ENCODE measurements around the gene TMEM9. TPM values are rescaled to one million over a fixed set of nuclear protein-coding genes. Genes with fewer than 3 reads are reported as not detected.

Gene TMEM9
- 106 and 111 TPM in 2 replicates for total RNA-seq (2014; rRNA removed; shearing (Covaris generic))

DNA sequence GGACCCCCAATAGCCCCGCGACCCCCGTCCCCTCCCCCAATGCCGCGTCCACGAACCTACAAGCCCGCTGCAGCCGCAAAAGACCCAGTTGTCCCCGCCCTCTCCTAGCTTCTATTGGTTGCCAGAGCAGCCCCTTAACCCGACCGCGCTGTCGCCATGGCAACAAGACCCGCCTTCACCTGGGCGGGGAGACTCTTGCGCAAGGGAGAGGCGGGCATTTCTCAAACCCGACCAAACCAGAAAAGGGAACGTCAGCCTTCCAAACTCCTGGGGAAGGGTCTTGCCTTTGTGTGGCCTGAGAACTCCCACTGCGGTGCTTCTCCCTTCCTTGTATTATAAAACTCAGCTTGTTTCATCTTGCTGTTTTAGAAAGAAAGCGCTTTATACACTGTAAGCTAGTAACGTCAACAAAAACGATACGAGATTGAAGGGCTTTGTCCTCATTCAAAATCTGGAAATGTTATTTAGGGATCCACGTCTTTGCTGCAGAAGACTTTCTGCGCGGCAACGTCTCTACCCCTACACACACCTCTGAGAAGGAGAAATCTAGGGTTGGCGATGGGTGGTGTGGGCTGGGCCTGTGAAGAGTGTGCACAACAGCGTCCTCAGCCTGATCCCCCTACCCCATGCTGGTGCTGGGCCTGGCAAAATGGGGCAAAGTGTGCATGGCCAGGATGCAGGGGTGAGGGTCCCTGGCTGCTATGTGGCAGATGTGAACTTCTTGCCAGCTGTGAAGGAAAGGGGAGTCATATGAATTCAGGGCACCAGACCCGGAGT is at the start of gene TMEM9:
Gene TMEM9 (minus strand): TSS at position 86 of the 777 bp plus-strand sequence. CDS start 551 bp downstream, outside the sequence.

GRCh38 chr1:201190624-201191051 is 36.4 kb upstream of the TMEM9 start, which contains the start of gene IGFN1:
Gene IGFN1, plus strand, starts transcription at chr1:201190824. Its CDS starts 2,470 bp downstream, at chr1:201193294.

DNA sequence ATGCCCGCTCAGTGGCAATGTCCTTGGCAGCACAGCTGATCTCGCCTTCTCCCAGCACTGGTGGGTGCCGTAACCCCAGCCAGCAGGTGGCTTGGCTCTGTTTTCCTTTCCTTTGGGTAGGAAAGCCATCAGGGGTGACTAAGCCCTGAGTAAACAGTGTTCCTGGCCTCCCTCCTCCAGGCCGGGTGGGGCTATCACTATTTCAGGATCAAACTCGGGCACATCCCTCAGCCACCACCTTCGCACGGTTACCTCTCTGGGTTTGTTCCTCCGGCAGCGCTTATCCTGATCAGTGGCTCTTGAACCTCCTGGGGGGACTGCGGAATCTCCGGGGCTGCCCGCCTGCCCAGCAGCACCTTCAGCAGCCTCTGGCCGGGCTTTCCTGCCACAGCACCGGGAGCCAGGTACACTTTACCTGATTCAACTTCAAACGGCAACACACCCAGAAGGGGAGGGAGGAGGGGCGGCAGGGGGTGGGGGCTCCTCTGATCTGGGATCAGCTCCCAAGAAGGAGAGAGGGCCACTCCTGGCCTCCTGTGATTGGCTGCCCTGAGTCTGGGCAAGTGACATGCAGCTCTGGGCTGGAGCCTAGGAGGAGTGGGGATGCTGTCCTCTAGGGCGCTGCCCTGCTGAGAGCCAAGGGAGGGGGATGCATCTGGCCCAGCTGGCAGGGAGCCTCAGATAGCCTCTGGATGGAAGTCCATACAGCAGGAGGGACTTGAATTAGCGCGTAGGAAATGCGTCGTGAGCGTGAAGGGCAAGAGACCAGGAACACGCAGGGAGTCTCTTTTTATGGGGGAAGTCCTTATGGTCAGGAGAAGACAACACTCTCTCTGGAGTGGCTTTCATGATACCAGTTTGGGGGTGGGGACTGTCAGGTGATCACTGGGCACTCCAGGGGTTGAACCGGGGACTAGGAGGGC is 27.2 kb downstream of the TMEM9 start, which contains the start of gene ASCL5:
Gene ASCL5 (minus strand): TSS at position 353 of the 923 bp plus-strand sequence. CDS start 11,812 bp downstream, outside the sequence.

DNA sequence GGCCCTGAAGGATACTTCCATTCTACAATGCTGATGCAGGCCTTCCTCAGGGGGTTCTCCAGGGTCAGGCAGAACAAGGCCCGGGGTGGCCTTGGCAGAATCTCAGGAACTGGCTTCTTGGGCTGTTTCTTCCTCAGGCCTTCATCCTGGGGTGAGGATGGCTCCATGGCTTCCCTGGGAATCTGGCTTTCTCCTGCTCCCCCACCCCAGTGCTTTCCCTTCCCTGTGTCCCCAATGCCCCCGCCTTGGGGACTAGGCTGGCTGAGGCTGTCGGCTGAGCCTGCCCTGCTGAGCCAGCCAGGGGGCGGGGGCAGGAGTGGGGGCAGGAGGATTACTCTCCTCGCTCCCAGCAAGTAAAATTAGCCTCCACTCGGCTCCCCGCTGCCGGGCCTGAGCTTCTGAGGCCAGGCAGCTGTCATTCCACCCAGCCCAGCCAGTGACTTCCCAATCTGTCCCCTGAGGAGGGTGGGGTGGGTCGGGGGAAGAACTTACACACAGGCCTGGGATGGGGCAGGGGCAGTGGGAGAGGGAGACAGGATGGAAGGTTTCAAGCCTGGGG is 42.0 kb downstream of the TMEM9 start, which contains the start of gene CACNA1S:
Gene CACNA1S (minus strand): TSS at position 254 of the 559 bp plus-strand sequence. CDS start 87 bp downstream, at position 167.

Other genes starting within 250 kb of the TMEM9 start
- gene KIF21B, start 130.8 kb downstream of the TMEM9 start, total RNA-seq (2014; rRNA removed; shearing (Covaris generic)): 19.9 and 20.8 TPM in 2 replicates
- gene CACNA1S, start 42.0 kb downstream of the TMEM9 start, total RNA-seq (2014; rRNA removed; shearing (Covaris generic)): 0.03 and 0.08 TPM in 2 replicates
- not detected in 2 replicates for gene ASCL5, start 27.3 kb downstream of the TMEM9 start, total RNA-seq (2014; rRNA removed; shearing (Covaris generic))
- 0.32 and 0.49 TPM in 2 replicates for gene IGFN1, start 36.4 kb upstream of the TMEM9 start, total RNA-seq (2014; rRNA removed; shearing (Covaris generic))
- gene PKP1, start 129.0 kb upstream of the TMEM9 start, total RNA-seq (2014; rRNA removed; shearing (Covaris generic)): not detected in 2 replicates
- gene TNNT2, start 223.2 kb upstream of the TMEM9 start, total RNA-seq (2014; rRNA removed; shearing (Covaris generic)): 0.03 and 0.11 TPM in 2 replicates
- gene LAD1, start 244.8 kb upstream of the TMEM9 start, total RNA-seq (2014; rRNA removed; shearing (Covaris generic)): 4.4 and 6.4 TPM in 2 replicates